Ecto neural progenitor cell (in vitro differentiated cells): ENCODE data around the gene HELT.
A peak's percentile ranks its signal among the peaks of the same experiment; 100 is the strongest.
"Not testable (repeated sequence)": the region's sequence is repeated elsewhere in the genome, so short reads cannot be mapped to it uniquely, and the experiment has no call there.

Source experiments
- DNase-seq: peaks from one replicate; pipeline ENCODE4 v3.0.0-alpha.2; 2018; ENCODE audit warnings: low spot score

Gene HELT

GRCh38 chr4:185017964-185018772, at the start of gene HELT:
TSS of gene HELT (plus strand) at chr4:185018490. CDS start at chr4:185018929, 439 bp downstream.
- peak; percentile 56 for DNase-seq

- no peak for DNase-seq
Observed at GRCh38 chr4:184968784-184969201, 49.5 kb upstream of the HELT start.

DNA sequence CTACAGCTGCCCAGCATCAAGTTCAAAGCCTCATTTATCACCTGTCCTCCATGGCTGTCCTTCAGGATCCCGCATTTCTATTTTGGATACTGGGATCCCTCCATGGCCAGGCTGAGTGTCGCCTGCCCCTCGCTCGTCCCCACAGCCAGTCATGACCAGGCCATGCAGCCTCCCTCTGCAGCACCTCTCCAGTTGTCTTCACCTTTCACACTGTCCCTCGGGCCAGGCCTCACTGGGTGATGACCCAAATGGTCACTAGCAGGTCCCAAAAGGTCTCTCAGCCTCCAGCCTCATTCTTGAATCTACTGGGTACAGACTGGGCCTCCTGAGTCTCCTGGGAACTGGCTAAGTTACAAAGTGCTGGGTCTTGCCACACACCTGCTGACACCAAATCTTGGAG, 48.7 kb upstream of the HELT start:
- no peak for DNase-seq

DNA sequence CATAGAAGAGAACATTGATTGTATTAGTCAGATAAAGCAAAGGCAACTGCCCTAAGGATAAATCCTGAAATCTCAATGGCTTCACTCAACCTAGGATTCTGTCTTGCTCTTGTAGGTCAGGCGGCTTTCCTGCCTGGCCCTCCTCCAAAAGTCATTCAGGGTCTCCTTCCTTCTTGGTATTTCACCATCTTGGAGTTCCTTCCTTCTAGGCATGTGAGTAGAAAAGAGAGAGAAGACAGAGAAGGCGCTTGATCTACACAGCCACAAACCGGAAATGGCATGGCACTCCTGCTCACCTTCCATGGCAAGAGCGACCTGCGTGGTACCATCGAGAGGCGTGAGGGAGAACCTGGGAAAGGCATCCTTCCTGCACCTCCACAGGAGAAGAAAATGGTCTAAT, 45.3 kb upstream of the HELT start:
- no peak for DNase-seq

- not testable (repeated sequence) for DNase-seq
Observed at GRCh38 chr4:184976348-184976747, 41.9 kb upstream of the HELT start.

GRCh38 chr4:184977747-184978146, 40.5 kb upstream of the HELT start:
- no peak for DNase-seq

- DNase-seq: no peak
Observed at GRCh38 chr4:184978211-184978610, 40.1 kb upstream of the HELT start.

- no peak for DNase-seq
Observed at GRCh38 chr4:184979461-184980124, 38.7 kb upstream of the HELT start.

DNA sequence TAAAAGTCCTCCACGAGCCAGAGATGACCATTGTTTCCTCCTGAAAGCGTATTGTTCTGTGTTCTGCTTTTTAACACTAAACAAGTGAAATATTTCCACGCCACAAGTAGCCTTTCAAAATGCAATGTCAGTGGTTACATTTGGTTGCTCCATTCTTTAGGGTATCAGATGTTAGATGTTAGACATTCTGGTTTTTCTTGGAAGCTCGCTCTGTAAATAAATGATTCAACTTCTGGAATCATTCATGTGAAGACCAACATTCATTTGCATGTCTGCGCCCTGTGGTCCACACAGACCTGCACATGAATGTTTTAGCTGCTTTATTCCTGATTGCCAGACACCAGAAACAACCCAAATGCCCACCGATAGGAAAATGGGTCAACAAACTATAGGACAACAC, 38.0 kb upstream of the HELT start:
- DNase-seq: no peak

GRCh38 chr4:184983672-184984356, 34.5 kb upstream of the HELT start:
- DNase-seq: peak; percentile 76

- DNase-seq: no peak
Observed at GRCh38 chr4:184987493-184988031, 30.7 kb upstream of the HELT start.

DNA sequence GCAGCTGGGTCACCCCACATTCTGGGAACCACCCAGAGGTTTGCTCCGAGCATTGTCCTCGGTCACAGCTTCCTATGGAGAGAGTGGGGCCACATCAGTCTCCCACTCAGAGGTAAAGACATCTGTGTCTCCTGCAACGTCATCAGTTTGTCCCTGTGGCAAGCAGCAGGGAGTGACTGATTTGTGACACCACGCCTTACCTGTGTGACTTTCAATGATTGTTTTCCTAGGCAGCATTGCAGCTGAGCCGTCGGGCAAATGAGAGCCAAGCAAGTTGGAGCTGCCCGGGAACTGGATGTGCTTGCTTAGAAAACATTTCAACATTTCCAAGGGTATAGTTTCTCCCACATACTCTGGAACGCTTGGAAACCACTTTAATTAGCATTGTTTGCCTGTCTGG, 29.7 kb upstream of the HELT start:
- DNase-seq: no peak

- not testable (repeated sequence) for DNase-seq
Observed at GRCh38 chr4:184989283-184989682, 29.0 kb upstream of the HELT start.

DNA sequence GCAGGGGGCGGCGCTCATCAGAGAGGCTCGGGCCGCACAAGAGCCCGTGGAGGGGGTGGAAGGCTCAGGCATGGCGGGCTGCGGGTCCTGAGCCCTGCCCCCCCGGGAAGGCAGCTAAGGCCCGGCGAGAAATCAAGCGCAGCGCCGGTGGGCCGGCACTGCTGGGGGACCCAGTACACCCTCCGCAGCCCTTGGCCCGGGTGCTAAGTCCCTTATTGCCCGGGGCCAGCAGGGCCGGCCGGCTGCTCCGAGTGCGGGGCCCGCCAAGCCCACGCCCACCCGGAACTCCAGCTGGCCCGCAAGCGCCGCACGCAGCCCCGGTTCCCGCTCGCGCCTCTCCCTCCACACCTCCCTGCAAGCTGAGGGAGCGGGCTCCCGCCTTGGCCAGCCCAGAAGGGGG, 28.2 kb upstream of the HELT start:
- not testable (repeated sequence) for DNase-seq

GRCh38 chr4:184991860-184992259, 26.4 kb upstream of the HELT start:
- no peak for DNase-seq

DNA sequence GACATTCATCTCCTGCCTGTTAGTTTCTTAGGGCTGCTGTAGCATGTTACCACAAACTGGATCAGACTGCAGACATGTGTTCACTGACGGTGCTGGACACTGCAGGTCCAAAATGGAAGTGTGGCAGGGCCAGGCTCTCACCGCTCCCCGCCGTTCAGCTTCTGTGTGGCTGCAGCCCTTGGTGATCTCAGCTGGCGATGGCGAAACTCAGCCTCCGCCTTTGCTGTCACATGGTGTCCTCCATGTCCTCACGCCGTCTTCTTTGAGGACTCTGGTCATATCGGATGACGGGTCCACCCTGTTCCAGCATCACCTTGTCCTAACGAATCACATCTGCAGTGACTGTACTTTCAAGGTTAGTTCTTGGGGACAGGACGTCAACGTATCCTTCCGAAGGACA, 25.9 kb upstream of the HELT start:
- no peak for DNase-seq

GRCh38 chr4:184993247-184993646, 25.0 kb upstream of the HELT start:
- no peak for DNase-seq

DNA sequence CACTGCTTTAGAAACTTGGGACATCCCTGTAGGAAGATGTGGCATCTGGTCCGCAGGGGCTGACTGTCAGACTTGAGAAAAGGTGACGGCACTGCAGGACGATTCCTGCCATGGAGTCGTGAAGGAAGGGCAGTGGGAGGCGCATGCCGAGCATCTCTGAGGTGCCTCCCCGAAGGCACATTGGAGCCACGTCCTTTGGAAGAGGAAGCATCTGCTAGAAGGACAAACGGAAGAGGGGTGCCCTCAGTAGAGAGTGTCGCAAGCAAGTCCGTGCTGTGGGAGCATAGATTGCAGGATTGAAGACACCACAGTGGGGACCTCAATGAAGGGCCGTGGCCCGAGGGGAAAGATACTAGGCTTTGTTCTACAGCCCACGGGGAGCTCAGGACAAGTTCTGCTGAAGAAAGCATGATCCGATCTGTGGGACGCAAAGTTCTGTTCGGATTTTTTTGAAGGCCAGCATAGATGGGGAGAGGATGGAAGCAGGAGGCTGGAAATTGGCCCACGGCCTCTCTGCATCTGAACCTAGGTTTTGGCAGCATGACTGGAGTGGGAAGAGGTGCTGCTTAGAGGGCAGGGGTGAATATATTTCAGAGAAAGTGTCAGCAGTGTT, 24.2 kb upstream of the HELT start:
- no peak for DNase-seq

DNA sequence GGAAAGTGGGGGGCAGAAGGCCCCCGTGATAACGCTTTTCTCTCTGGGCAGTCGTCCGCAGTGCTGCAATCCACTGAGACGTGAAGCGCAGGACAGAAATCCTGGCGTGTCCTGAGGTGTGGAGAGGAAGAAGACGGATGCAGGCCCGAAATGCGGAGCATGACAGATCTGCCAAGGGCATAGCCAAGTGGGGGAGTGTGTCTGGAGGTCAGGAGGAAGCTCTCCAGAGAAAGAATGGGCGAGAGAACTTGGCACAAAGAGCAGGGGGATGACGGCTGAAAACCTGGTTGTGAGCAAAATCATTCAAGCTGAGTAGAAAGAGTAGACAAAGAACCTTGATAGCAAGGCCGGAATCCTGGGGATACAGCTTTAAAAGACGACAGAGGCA, 23.7 kb upstream of the HELT start:
- DNase-seq: no peak

- DNase-seq: not testable (repeated sequence)
Observed at GRCh38 chr4:184997656-184998055, 20.6 kb upstream of the HELT start.

GRCh38 chr4:185002784-185003183, 15.5 kb upstream of the HELT start:
- no peak for DNase-seq
